ENCODE results near the gene PTPRT. TPM values are rescaled to one million over a fixed set of nuclear protein-coding genes. Genes with fewer than 3 reads are reported as not detected.

Gene PTPRT
- total and polyA plus RNA-seq, 2 of the 4 experiments (the other 2 are of a cell fraction) = not detected

DNA sequence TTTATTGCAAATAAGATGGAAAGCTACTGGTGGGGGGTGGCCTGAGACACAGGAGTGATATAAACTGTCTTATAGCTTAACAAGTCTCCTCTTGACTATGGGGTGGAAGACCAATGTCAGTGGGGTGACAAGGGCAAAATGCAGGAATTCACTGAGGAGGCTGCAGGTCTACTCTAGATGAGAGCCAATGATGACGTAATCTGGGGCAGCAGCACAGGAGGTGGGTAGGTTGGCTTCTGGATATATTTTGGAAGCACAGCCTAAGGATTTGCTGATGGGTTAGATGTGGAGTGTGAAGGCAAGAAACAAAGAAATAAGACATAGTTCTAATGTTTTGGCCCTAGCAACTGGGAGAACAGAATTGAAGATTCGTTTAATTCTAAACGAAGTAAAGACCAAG lies 253.2 kb downstream of the PTPRT start:
- no TSS peak for BruUV-seq (replicated peaks)
- Histone ChIP-seq H3K27ac (ENCODE audit: insufficient read depth, low read length) (no peak overlapping the region), H3K4me1 (ENCODE audit: control insufficient read depth, insufficient read depth, low read length) (no peaks in the 10 kb centered on the region), H4K91ac (ENCODE audit: insufficient read depth, low read depth, low read length) (no peak overlapping the region), H3K18ac (ENCODE audit: low read depth, low read length) (no peak overlapping the region), H4K5ac (ENCODE audit: low read depth, low read length) (no peak overlapping the region), H3K27me3 (ENCODE audit: control insufficient read depth, insufficient read depth, low read length) (no peaks in the 10 kb centered on the region), H2AK5ac (ENCODE audit: low read depth, low read length) (no peak overlapping the region), H2BK15ac (ENCODE audit: low read depth, low read length) (no peak overlapping the region), H3K14ac (replicated peaks; ENCODE audit: low read depth, low read length) (no peak overlapping the region), H3K56ac (ENCODE audit: extremely low read depth, insufficient read depth, low read length) (no peak overlapping the region), H3K36me3 (ENCODE audit: control insufficient read depth, insufficient read depth, low read length) (no peaks in the 10 kb centered on the region), H3K23ac (ENCODE audit: low read depth, low read length) (no peak overlapping the region), H2BK120ac (ENCODE audit: low read depth, low read length) (no peak overlapping the region), H3K4ac (ENCODE audit: low read depth, low read length) (no peak overlapping the region), H2BK5ac (ENCODE audit: low read depth, low read length, poor library complexity, severe bottlenecking) (no peak overlapping the region), H4K20me1 (ENCODE audit: insufficient read depth, low read length) (no peaks in the 10 kb centered on the region), H3K4me2 (ENCODE audit: low read depth, low read length) (no peak overlapping the region), H3K9me3 (ENCODE audit: control insufficient read depth, insufficient read depth, low read length) (peaks cover 27% of the 10 kb centered on the region), H2AK9ac (replicated peaks; ENCODE audit: low read depth, low read length, poor library complexity) (no peak overlapping the region), H3K9me1 (ENCODE audit: insufficient read depth, low read length) (no peaks in the 10 kb centered on the region), H2AFZ (replicated peaks; ENCODE audit: low read length, poor library complexity) (no peak overlapping the region), H3K4me3 (ENCODE audit: insufficient read depth, low read depth, low read length) (no peak overlapping the region), H2BK20ac (ENCODE audit: low read depth, low read length) (no peak overlapping the region), H3K79me1 (ENCODE audit: low read depth in 1 of 2, low read length in 2 of 2) (no peaks in the 10 kb centered on the region), H4K8ac (ENCODE audit: low read depth in 2 of 2, low read length in 2 of 2) (no peak overlapping the region), H3K9ac (ENCODE audit: low read depth, low read length) (no peak overlapping the region)
- intact Hi-C loops (cut with micrococcal nuclease) = no loop called here
- TF ChIP-seq BHLHE40 (IDR thresholded peaks at IDR 0.05; ENCODE audit: low read depth, low read length) (no peak), MAZ (IDR thresholded peaks at IDR 0.05; ENCODE audit: borderline replicate concordance, low read depth, low read length) (no peak), SMC3 (IDR thresholded peaks at IDR 0.05; ENCODE audit: low read depth, low read length) (no peak), MXI1 (IDR thresholded peaks at IDR 0.05; ENCODE audit: borderline replicate concordance, low read depth, low read length) (no peak), NFE2L2 (IDR thresholded peaks at IDR 0.05; ENCODE audit: low read depth, low read length) (no peak), MAFK (IDR thresholded peaks at IDR 0.05; ENCODE audit: low read depth, low read length) (no peak), RCOR1 (IDR thresholded peaks at IDR 0.05; ENCODE audit: insufficient replicate concordance, low read length) (no peak), RAD21 (IDR thresholded peaks at IDR 0.05; ENCODE audit: low read length) (no peak), CHD1 (IDR thresholded peaks at IDR 0.05; ENCODE audit: low read depth, low read length) (no peak), CEBPB (IDR thresholded peaks at IDR 0.05; ENCODE audit: low read depth, low read length) (no peak), FOS (IDR thresholded peaks at IDR 0.05; ENCODE audit: low read depth, low read length) (no peak), RFX5 (IDR thresholded peaks at IDR 0.05; ENCODE audit: low read depth, low read length) (no peak)
- TF ChIP-seq, protein P1, sequence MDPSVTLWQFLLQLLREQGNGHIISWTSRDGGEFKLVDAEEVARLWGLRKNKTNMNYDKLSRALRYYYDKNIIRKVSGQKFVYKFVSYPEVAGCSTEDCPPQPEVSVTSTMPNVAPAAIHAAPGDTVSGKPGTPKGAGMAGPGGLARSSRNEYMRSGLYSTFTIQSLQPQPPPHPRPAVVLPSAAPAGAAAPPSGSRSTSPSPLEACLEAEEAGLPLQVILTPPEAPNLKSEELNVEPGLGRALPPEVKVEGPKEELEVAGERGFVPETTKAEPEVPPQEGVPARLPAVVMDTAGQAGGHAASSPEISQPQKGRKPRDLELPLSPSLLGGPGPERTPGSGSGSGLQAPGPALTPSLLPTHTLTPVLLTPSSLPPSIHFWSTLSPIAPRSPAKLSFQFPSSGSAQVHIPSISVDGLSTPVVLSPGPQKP (IDR thresholded peaks at IDR 0.05; ENCODE audit: borderline replicate concordance, low read depth, low read length) = no peak
- TF ChIP-seq, protein P2, sequence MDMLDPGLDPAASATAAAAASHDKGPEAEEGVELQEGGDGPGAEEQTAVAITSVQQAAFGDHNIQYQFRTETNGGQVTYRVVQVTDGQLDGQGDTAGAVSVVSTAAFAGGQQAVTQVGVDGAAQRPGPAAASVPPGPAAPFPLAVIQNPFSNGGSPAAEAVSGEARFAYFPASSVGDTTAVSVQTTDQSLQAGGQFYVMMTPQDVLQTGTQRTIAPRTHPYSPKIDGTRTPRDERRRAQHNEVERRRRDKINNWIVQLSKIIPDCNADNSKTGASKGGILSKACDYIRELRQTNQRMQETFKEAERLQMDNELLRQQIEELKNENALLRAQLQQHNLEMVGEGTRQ (IDR thresholded peaks at IDR 0.05; ENCODE audit: low read depth, low read length) = no peak
- TF ChIP-seq, protein P3, sequence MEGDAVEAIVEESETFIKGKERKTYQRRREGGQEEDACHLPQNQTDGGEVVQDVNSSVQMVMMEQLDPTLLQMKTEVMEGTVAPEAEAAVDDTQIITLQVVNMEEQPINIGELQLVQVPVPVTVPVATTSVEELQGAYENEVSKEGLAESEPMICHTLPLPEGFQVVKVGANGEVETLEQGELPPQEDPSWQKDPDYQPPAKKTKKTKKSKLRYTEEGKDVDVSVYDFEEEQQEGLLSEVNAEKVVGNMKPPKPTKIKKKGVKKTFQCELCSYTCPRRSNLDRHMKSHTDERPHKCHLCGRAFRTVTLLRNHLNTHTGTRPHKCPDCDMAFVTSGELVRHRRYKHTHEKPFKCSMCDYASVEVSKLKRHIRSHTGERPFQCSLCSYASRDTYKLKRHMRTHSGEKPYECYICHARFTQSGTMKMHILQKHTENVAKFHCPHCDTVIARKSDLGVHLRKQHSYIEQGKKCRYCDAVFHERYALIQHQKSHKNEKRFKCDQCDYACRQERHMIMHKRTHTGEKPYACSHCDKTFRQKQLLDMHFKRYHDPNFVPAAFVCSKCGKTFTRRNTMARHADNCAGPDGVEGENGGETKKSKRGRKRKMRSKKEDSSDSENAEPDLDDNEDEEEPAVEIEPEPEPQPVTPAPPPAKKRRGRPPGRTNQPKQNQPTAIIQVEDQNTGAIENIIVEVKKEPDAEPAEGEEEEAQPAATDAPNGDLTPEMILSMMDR (conservative IDR thresholded peaks at IDR 0.05; ENCODE audit: low read depth, low read length) = no peak
- CTCF ChIA-PET = no interaction called here
- dilution Hi-C loops (cut with HindIII; ENCODE audit: low sequenced_read_pairs, unreplicated experiment) = no loop called here
- POLR2A ChIA-PET (ENCODE audit: unreplicated experiment) = no interaction called here
- 50% methylated on average over 1 of the region's 3 CpGs; no CpG with 5 or more reads in 1 of the 2 experiments for WGBS, 2 experiments (ENCODE audit: extremely low coverage in 2 of 2, insufficient read length in 1 of 2)
- DNase-seq (no peak), ATAC-seq (ENCODE audit: low read depth) (no peak)
- in situ Hi-C loops (cut with MboI; ENCODE audit: low sequenced_read_pairs) = no loop called here

Data from IMR-90 (cell line).